Transverse colon (tissue), 3 donors: ENCODE data around the gene GSG1L.

Experiments used
- POLR2A ChIP-seq: fragments of 450-650 bp; IDR thresholded peaks from one replicate; pipeline ENCODE4 v1.6.1; 2016; ENCODE audit warnings: antibody characterized with exemption, mild to moderate bottlenecking, moderate library complexity
- POLR2AphosphoS5 ChIP-seq, 3 donors: sonication (generic); formaldehyde crosslinking; IDR thresholded peaks; one replicate each; pipeline ENCODE4 v1.6.1; 2016; ENCODE audit warnings: antibody characterized with exemption in 3 of 3

DNA sequence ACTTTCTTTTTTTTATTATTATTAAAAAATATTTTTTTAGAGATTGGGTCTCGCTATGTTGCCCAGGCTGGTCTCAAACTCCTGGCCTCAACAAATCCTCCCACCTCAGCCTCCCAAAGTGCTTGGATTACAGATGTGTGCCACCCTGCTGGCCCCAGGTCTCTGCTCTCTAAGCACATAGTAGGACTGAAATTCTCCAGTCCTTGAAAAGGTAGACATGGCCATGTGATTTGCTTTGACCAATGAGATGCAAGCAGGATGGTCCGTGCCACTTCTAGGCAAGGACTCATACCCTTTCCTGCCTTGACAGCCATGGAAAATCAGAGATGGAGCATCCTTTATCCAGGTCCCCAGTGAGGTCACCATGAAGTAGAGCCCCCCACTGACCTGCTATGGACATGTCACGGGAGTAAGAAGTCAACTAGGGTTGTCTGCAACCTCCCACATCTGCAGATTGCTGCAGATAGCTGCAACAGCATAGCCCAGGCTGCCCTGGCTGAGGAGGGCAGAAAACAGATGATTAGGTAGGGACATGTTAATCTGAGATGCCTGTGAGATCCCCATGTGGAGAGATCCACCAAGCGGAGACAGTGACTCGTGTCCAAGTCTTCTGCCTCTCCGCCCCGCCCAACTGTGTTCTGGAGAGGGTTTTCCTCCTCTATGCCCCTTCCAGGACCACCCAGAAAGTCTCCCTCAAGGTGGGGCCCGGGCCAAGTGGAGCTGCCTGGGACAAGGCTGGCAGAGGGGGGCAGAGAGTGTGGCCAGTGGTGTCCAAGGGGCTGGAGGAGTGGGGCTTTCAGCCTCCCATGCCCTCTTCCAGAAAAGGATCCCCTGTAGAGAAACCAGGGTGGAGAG is 11.0 kb downstream of the GSG1L start:
- TF ChIP-seq POLR2AphosphoS5 (IDR thresholded peaks at IDR 0.05) (no peak), POLR2A (no peak)
